Upper lobe of left lung (tissue), 4 donors: ENCODE data around the gene MX2.

Source experiments
- CTCF ChIP-seq, 6 experiments: fragments of 450-650 bp in 4 of 6; fragments of 200-600 bp in 2 of 6; sonication (generic) in 2 of 6; IDR thresholded peaks; one replicate each; pipeline ENCODE4 v1.5.1; 2016 to 2019; ENCODE audit warnings: antibody characterized with exemption in 6 of 6
- POLR2A ChIP-seq, 4 donors: fragments of 450-650 bp; IDR thresholded peaks; one replicate each; pipeline ENCODE4 v1.5.1; 2016 to 2017; ENCODE audit warnings: antibody characterized with exemption in 4 of 4, mild to moderate bottlenecking in 2 of 4
- POLR2AphosphoS5 ChIP-seq, 2 donors: sonication (generic); formaldehyde crosslinking; IDR thresholded peaks; one replicate each; pipeline ENCODE4 v1.5.1; 2017; ENCODE audit warnings: antibody characterized with exemption in 2 of 2

- TF ChIP-seq CTCF (IDR thresholded peaks at IDR 0.05) (no peak), POLR2A (IDR thresholded peaks at IDR 0.05) (no peak), POLR2AphosphoS5 (IDR thresholded peaks at IDR 0.05) (no peak)
Observed at GRCh38 chr21:41325138-41325912, 36.5 kb upstream of the MX2 start.
